HepG2 (cell line): ENCODE measurements around the gene SALL2. TPM values are rescaled to one million over a fixed set of nuclear protein-coding genes. Genes with fewer than 3 reads are reported as not detected.

ENCODE experiments used
- ATRX ChIP-seq: sonication (generic); formaldehyde crosslinking; IDR thresholded peaks from 2 replicates; pipeline ENCODE4 v1.4.0; 2020; ENCODE audit warnings: missing genetic modification reagents, borderline replicate concordance
- DNMT1 ChIP-seq: sonication (generic); formaldehyde crosslinking; IDR thresholded peaks from 2 replicates; pipeline ENCODE4 v1.5.1; 2020; ENCODE audit warnings: mild to moderate bottlenecking, missing genetic modification reagents
- EP300 ChIP-seq, 3 experiments: sonication (generic) in 1 of 3; formaldehyde crosslinking in 1 of 3; IDR thresholded peaks; 2 replicates each; pipeline versions ENCODE4 v1.5.1 to v1.6.1; 2011 to 2020; ENCODE audit warnings: low read depth in 2 of 3, low read length in 2 of 3, borderline replicate concordance in 1 of 3, improper control_type of control experiment in 1 of 3, mild to moderate bottlenecking in 1 of 3, missing genetic modification reagents in 1 of 3, moderate library complexity in 1 of 3
- ERF ChIP-seq: IDR thresholded peaks from 2 replicates; pipeline ENCODE4 v1.6.1; 2018; ENCODE audit warnings: missing biosample characterization, missing genetic modification reagents
- HCFC1 ChIP-seq: fragments of 150-350 bp; IDR thresholded peaks from 2 replicates; pipeline ENCODE4 v1.6.1; 2014; ENCODE audit warnings: low read depth, low read length
- MIER3 ChIP-seq: IDR thresholded peaks from 2 replicates; pipeline ENCODE4 v1.6.1; 2016; ENCODE audit warnings: missing compliant biosample characterization, borderline replicate concordance
- MTF2 ChIP-seq: sonication (generic); formaldehyde crosslinking; IDR thresholded peaks from 2 replicates; pipeline ENCODE4 v1.5.0; 2020; ENCODE audit warnings: missing genetic modification reagents, borderline replicate concordance
- PAF1 ChIP-seq: IDR thresholded peaks from 2 replicates; pipeline ENCODE4 v1.6.1; 2016; ENCODE audit warnings: missing genetic modification reagents, missing compliant biosample characterization
- STAT5B ChIP-seq: sonication (generic); formaldehyde crosslinking; IDR thresholded peaks from 2 replicates; pipeline ENCODE4 v1.4.0; 2020; ENCODE audit warnings: missing genetic modification reagents
- TGIF2 ChIP-seq: IDR thresholded peaks from 2 replicates; pipeline ENCODE4 v1.6.1; 2016; ENCODE audit warnings: control low read depth, missing compliant biosample characterization
- THAP11 ChIP-seq: IDR thresholded peaks from 2 replicates; pipeline ENCODE4 v1.6.1; 2016; ENCODE audit warnings: missing biosample characterization, missing genetic modification reagents
- YEATS2 ChIP-seq: sonication (generic); formaldehyde crosslinking; IDR thresholded peaks from 2 replicates; pipeline ENCODE4 v1.4.0; 2020; ENCODE audit warnings: missing genetic modification reagents, borderline replicate concordance
- ZBTB21 ChIP-seq: sonication (generic); formaldehyde crosslinking; IDR thresholded peaks from 2 replicates; pipeline ENCODE4 v1.4.0; 2020; ENCODE audit warnings: missing genetic modification reagents
- ZNF570 ChIP-seq: sonication (generic); formaldehyde crosslinking; IDR thresholded peaks from 2 replicates; pipeline ENCODE4 v1.4.0; 2020; ENCODE audit warnings: mild to moderate bottlenecking, missing genetic modification reagents, borderline replicate concordance
- ZNF816 ChIP-seq: sonication (generic); formaldehyde crosslinking; IDR thresholded peaks from 2 replicates; pipeline ENCODE4 v1.8.0; 2022; ENCODE audit warnings: missing genetic modification reagents, mild to moderate bottlenecking, borderline replicate concordance
- ZSCAN9 ChIP-seq: IDR thresholded peaks from 2 replicates; pipeline ENCODE4 v1.6.1; 2016; ENCODE audit warnings: borderline replicate concordance
- polyA plus RNA-seq, 8 experiments: library from polyadenylated mRNA; depleted of rRNA in 3 of 8; stranded (reverse) in 7 of 8; unstranded in 1 of 8; fragments of >200 nt; fragmentation: Illumina TruSeq in 4 of 8; extraction: Trizol in 4 of 8; gene quantifications; 2 replicates each; pipeline versions ENCODE4 v1.2.1 to v1.2.3, GENCODE V29; 2011 to 2016; ENCODE audit warnings: low read depth in 4 of 8, missing spikeins in 1 of 8, mixed read lengths in 1 of 8; ENCODE audit not compliant: insufficient read depth in 1 of 8
- total RNA-seq, 5 experiments: library from RNA; depleted of rRNA; stranded (reverse); fragments of >200 nt; fragmentation: Illumina TruSeq; extraction: Trizol; gene quantifications; 2 replicates each; pipeline ENCODE4 v1.2.3, GENCODE V29; 2016; ENCODE audit warnings: low read depth in 1 of 5
- TF ChIP-seq, protein P1 (sequence below): sonication (generic); formaldehyde crosslinking; IDR thresholded peaks from 2 replicates; pipeline ENCODE4 v1.4.0; 2020; ENCODE audit warnings: missing genetic modification reagents
- TF ChIP-seq, protein P2 (sequence below): sonication (generic); formaldehyde crosslinking; IDR thresholded peaks from 2 replicates; pipeline ENCODE4 v1.4.0; 2020; ENCODE audit warnings: missing genetic modification reagents; ENCODE audit errors: not compliant biosample characterization
- TF ChIP-seq, protein P3 (sequence below), 2 experiments: fragments of 450-650 bp in 1 of 2; sonication (generic) in 1 of 2; formaldehyde crosslinking; IDR thresholded peaks; 2 replicates each; pipeline versions ENCODE4 v1.5.0 to v1.8.0; 2020 to 2022; ENCODE audit warnings: mild to moderate bottlenecking in 1 of 2, missing genetic modification reagents in 1 of 2
- TF ChIP-seq, protein P4 (sequence below): sonication (generic); formaldehyde crosslinking; IDR thresholded peaks from 2 replicates; pipeline ENCODE4 v1.5.1; 2020; ENCODE audit warnings: mild to moderate bottlenecking, missing genetic modification reagents, moderate library complexity
- TF ChIP-seq, protein P5 (sequence below): IDR thresholded peaks from 2 replicates; pipeline ENCODE4 v1.6.1; 2012; ENCODE audit warnings: inconsistent platforms

The SALL2 gene
- total and polyA plus RNA-seq, 2 of the 13 experiments (the other 11 are each of a cell fraction or from before 2014, with no cell fraction given), result 4.9 to 5.8 TPM

DNA sequence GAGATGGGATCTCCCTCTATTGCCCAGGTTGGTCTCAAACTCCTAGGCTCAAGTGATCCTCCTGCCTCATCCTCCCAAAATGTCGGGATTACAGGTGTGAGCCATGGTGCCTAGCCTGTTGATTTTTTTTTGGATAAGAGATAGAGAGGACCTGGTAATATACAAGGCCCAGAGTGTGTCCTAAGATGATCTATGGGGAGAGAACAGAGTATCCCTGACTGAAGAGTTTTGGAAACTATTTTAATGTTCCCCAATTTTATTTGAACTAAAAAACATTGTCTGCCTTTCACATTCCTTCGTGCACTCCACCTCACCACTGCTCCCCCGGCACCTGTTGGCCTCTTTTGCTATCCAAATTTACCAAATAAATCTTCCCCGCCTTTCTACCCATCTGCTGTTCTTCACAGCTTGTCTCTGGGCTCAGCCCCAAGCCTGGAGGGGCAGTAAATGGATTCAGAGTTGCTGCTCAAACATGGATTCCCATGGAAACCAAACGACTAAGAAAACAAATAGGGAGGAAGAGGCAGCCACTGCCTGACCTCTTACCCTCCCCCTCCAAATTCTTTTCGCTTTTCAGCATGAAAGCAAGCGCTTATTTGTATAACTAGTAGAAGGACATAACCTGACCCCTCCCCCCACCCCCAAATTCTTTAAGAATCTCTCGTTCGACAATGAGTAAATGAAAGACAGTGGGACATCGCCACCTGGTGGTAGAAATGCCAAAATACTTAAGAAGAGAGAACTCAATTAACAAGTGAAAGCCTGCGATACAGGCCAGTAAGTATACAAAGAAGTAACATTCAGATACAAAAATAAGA is 31.1 kb upstream of the SALL2 start (continued):
- TF ChIP-seq, protein P1, sequence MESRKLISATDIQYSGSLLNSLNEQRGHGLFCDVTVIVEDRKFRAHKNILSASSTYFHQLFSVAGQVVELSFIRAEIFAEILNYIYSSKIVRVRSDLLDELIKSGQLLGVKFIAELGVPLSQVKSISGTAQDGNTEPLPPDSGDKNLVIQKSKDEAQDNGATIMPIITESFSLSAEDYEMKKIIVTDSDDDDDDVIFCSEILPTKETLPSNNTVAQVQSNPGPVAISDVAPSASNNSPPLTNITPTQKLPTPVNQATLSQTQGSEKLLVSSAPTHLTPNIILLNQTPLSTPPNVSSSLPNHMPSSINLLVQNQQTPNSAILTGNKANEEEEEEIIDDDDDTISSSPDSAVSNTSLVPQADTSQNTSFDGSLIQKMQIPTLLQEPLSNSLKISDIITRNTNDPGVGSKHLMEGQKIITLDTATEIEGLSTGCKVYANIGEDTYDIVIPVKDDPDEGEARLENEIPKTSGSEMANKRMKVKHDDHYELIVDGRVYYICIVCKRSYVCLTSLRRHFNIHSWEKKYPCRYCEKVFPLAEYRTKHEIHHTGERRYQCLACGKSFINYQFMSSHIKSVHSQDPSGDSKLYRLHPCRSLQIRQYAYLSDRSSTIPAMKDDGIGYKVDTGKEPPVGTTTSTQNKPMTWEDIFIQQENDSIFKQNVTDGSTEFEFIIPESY (CRISPR knock-in tag), result peak; percentile 34; the same call in 1 of the 2 replicates
- peak; percentile 70 to 95 for TF ChIP-seq EP300 (IDR thresholded peaks at IDR 0.05; ENCODE audit: low read depth in 2 of 2, low read length in 2 of 2)
- peak; percentile 68; the same call in 1 of the 2 replicates for TF ChIP-seq EP300 (CRISPR knock-in tag; IDR thresholded peaks at IDR 0.05; ENCODE audit: borderline replicate concordance)
- no peak for TF ChIP-seq ZNF816
- TF ChIP-seq HCFC1, result no peak
- no peak for TF ChIP-seq MIER3 (CRISPR knock-in tag)
- TF ChIP-seq ATRX, result no peak
- no peak; the same call in 1 of the 2 replicates for TF ChIP-seq ZBTB21 (CRISPR knock-in tag)
- no peak for TF ChIP-seq ZNF570 (CRISPR knock-in tag)
- TF ChIP-seq PAF1 (CRISPR knock-in tag), result no peak
- TF ChIP-seq, protein P2, sequence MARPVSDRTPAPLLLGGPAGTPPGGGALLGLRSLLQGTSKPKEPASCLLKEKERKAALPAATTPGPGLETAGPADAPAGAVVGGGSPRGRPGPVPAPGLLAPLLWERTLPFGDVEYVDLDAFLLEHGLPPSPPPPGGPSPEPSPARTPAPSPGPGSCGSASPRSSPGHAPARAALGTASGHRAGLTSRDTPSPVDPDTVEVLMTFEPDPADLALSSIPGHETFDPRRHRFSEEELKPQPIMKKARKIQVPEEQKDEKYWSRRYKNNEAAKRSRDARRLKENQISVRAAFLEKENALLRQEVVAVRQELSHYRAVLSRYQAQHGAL (CRISPR knock-in tag), result no peak
- no peak; the same call in 1 of the 2 replicates for TF ChIP-seq STAT5B (CRISPR knock-in tag)
- TF ChIP-seq TGIF2 (CRISPR knock-in tag), result 0 out of 2 replicates have a peak, but pooled peaks have one; percentile 32
- TF ChIP-seq YEATS2 (CRISPR knock-in tag), result peak; percentile 79; the same call in 1 of the 2 replicates
- TF ChIP-seq THAP11 (CRISPR knock-in tag), result peak; percentile 65
- TF ChIP-seq, protein P3, sequence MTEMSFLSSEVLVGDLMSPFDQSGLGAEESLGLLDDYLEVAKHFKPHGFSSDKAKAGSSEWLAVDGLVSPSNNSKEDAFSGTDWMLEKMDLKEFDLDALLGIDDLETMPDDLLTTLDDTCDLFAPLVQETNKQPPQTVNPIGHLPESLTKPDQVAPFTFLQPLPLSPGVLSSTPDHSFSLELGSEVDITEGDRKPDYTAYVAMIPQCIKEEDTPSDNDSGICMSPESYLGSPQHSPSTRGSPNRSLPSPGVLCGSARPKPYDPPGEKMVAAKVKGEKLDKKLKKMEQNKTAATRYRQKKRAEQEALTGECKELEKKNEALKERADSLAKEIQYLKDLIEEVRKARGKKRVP (CRISPR knock-in tag; IDR thresholded peaks at IDR 0.05), result no peak
- 0 out of 2 replicates have a peak, but pooled peaks have one; percentile 46 for TF ChIP-seq ZSCAN9
- peak; percentile 56; the same call in 1 of the 2 replicates for TF ChIP-seq ERF
- TF ChIP-seq, protein P4, sequence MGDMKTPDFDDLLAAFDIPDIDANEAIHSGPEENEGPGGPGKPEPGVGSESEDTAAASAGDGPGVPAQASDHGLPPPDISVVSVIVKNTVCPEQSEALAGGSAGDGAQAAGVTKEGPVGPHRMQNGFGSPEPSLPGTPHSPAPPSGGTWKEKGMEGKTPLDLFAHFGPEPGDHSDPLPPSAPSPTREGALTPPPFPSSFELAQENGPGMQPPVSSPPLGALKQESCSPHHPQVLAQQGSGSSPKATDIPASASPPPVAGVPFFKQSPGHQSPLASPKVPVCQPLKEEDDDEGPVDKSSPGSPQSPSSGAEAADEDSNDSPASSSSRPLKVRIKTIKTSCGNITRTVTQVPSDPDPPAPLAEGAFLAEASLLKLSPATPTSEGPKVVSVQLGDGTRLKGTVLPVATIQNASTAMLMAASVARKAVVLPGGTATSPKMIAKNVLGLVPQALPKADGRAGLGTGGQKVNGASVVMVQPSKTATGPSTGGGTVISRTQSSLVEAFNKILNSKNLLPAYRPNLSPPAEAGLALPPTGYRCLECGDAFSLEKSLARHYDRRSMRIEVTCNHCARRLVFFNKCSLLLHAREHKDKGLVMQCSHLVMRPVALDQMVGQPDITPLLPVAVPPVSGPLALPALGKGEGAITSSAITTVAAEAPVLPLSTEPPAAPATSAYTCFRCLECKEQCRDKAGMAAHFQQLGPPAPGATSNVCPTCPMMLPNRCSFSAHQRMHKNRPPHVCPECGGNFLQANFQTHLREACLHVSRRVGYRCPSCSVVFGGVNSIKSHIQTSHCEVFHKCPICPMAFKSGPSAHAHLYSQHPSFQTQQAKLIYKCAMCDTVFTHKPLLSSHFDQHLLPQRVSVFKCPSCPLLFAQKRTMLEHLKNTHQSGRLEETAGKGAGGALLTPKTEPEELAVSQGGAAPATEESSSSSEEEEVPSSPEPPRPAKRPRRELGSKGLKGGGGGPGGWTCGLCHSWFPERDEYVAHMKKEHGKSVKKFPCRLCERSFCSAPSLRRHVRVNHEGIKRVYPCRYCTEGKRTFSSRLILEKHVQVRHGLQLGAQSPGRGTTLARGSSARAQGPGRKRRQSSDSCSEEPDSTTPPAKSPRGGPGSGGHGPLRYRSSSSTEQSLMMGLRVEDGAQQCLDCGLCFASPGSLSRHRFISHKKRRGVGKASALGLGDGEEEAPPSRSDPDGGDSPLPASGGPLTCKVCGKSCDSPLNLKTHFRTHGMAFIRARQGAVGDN (CRISPR knock-in tag), result no peak
- no peak for TF ChIP-seq DNMT1 (CRISPR knock-in tag)
- TF ChIP-seq MTF2, result no peak; the same call in 1 of the 2 replicates
- TF ChIP-seq, protein P5, sequence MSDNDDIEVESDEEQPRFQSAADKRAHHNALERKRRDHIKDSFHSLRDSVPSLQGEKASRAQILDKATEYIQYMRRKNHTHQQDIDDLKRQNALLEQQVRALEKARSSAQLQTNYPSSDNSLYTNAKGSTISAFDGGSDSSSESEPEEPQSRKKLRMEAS, result 0 out of 2 replicates have a peak, but pooled peaks have one; percentile 45
